ENCODE data around the gene SHISA5. TPM values are rescaled to one million over a fixed set of nuclear protein-coding genes. Genes with fewer than 3 reads are reported as not detected.

SHISA5 gene
- total RNA-seq, 5 donors from 2014 or later (not counting 1 experiment from before 2014, with no cell fraction given) = 156 to 258 (median 217) TPM

- H3K27ac ChIP-seq (ENCODE audit: low read length) = no peak overlapping the region
- Mint-ChIP-seq H3K4me1 (peaks cover 24 to 28% (median 24%) of the 10 kb centered on the region in 3 donors), H3K4me3 (no peak overlapping the region), H3K27me3 (no peaks in the 10 kb centered on the region), H3K9me3 (no peaks in the 10 kb centered on the region), H3K36me3 (peaks cover 27% of the 10 kb centered on the region), H3K27ac (peak overlapping the region in 1 of 2 donors; percentile 1)
- ChIA-PET CTCF (interaction anchor here (0.6 to 1.4 kb wide), 2 partner anchors 15 to 51 kb away, joined by 4 to 7 read pairs; no protein-coding TSS in a partner anchor), POLR2A (no interaction called here)
- H3K9me3 ChIP-seq = no peaks in the 10 kb centered on the region
- H3K4me3 ChIP-seq (ENCODE audit: control insufficient read depth in 1 of 2, extremely low read depth in 1 of 2, low read length in 1 of 2) = no peak overlapping the region
- WGBS (ENCODE audit: insufficient coverage) = 100% methylated on average over 1 of the region's 1 CpG
- H3K27me3 ChIP-seq (replicated peaks in 1 of 2; ENCODE audit: control insufficient read depth in 2 of 2, extremely low read depth in 1 of 2, insufficient read depth in 2 of 2, low read length in 1 of 2) = no peaks in the 10 kb centered on the region
- no peak for DNase-seq
- H3K36me3 ChIP-seq (ENCODE audit: control insufficient read depth in 2 of 2, extremely low read depth in 1 of 2, insufficient read depth in 1 of 2, low read length in 1 of 2) = peaks cover 12 to 40% of the 10 kb centered on the region in 2 donors
- no peak for ATAC-seq (replicated peaks in 1 of 4)
- H3K4me1 ChIP-seq (ENCODE audit: control insufficient read depth in 1 of 2, extremely low read depth in 1 of 2, insufficient read depth in 2 of 2, low read length in 2 of 2) = peaks cover 8 to 12% of the 10 kb centered on the region in 2 experiments
Measured at GRCh38 chr3:48451270-48451669, 52.7 kb downstream of the SHISA5 start.

GRCh38 chr3:48446425-48447193, 57.4 kb downstream of the SHISA5 start, which contains the start of gene ATRIP:
ATRIP (plus strand) TSS chr3:48446737; CDS start chr3:48446846, 109 bp downstream.
- Histone ChIP-seq H3K27me3 (replicated peaks in 1 of 2; ENCODE audit: control insufficient read depth in 2 of 2, extremely low read depth in 1 of 2, insufficient read depth in 2 of 2, low read length in 1 of 2) (no peaks in the 10 kb centered on the region), H3K4me3 (ENCODE audit: control insufficient read depth in 1 of 2, extremely low read depth in 1 of 2, low read length in 1 of 2) (peak within 1 kb of the TSS; percentile 83 to 90), H3K4me1 (ENCODE audit: control insufficient read depth in 1 of 2, extremely low read depth in 1 of 2, insufficient read depth in 2 of 2, low read length in 2 of 2) (peaks cover 16 to 30% of the 10 kb centered on the region in 2 experiments), H3K36me3 (ENCODE audit: control insufficient read depth in 2 of 2, extremely low read depth in 1 of 2, insufficient read depth in 1 of 2, low read length in 1 of 2) (peaks cover 10 to 35% of the 10 kb centered on the region in 2 donors), H3K9me3 (no peaks in the 10 kb centered on the region), H3K27ac (ENCODE audit: low read length) (peak within 1 kb of the TSS; percentile 74)
- Mint-ChIP-seq H3K27me3 (no peaks in the 10 kb centered on the region), H3K36me3 (peaks cover 7% of the 10 kb centered on the region), H3K27ac (peak within 1 kb of the TSS; percentile 85 to 86), H3K4me3 (peak within 1 kb of the TSS; percentile 83 to 97 (median 84)), H3K4me1 (peaks cover 39 to 49% (median 45%) of the 10 kb centered on the region in 3 donors), H3K9me3 (no peaks in the 10 kb centered on the region)
- ChIA-PET POLR2A (interaction anchor here in 1 of 2 donors (0.6 kb wide), 1 partner anchor 146 kb away, joined by 4 read pairs; the partner anchor contains the start of gene NME6), CTCF (interaction anchor here (0.5 to 2.4 kb wide), 5 partner anchors 10 to 62 kb away, joined by 3 to 27 read pairs (median 3); no protein-coding TSS in a partner anchor)
- DNase-seq = peak; percentile 60 to 91 (median 77)
- ATAC-seq (replicated peaks in 1 of 4) = peak; percentile 98
- under 1% methylated on average over 91 of the region's 91 CpGs for WGBS (ENCODE audit: insufficient coverage)

GRCh38 chr3:48446043-48446424, 57.9 kb downstream of the SHISA5 start:
- peaks cover 7 to 34% of the 10 kb centered on the region in 2 donors for H3K36me3 ChIP-seq (ENCODE audit: control insufficient read depth in 2 of 2, extremely low read depth in 1 of 2, insufficient read depth in 1 of 2, low read length in 1 of 2)
- DNase-seq (no peak), ATAC-seq (replicated peaks in 1 of 4) (peak in 2 of 4 experiments; percentile 6)
- peaks cover 20 to 36% of the 10 kb centered on the region in 2 experiments for H3K4me1 ChIP-seq (ENCODE audit: control insufficient read depth in 1 of 2, extremely low read depth in 1 of 2, insufficient read depth in 2 of 2, low read length in 2 of 2)
- ChIA-PET POLR2A (interaction anchor here in 1 of 2 donors (0.6 kb wide), 1 partner anchor 145 kb away, joined by 4 read pairs; the partner anchor contains the start of gene NME6), CTCF (interaction anchor here (0.5 to 2.4 kb wide), 6 partner anchors 10 to 62 kb away, joined by 3 to 27 read pairs (median 4); no protein-coding TSS in a partner anchor)
- peak overlapping the region; percentile 76 to 97 (median 84) for H3K4me3 Mint-ChIP-seq
- H3K9me3 Mint-ChIP-seq = no peaks in the 10 kb centered on the region
- 23% methylated on average over 4 of the region's 6 CpGs for whole genome bisulfite sequencing (ENCODE audit: insufficient coverage)
- H3K27me3 ChIP-seq (replicated peaks in 1 of 2; ENCODE audit: control insufficient read depth in 2 of 2, extremely low read depth in 1 of 2, insufficient read depth in 2 of 2, low read length in 1 of 2) = no peaks in the 10 kb centered on the region
- peak overlapping the region; percentile 74 for H3K27ac ChIP-seq (ENCODE audit: low read length)
- peak overlapping the region; percentile 83 to 90 for H3K4me3 ChIP-seq (ENCODE audit: control insufficient read depth in 1 of 2, extremely low read depth in 1 of 2, low read length in 1 of 2)
- peak overlapping the region; percentile 85 to 86 for H3K27ac Mint-ChIP-seq
- no peaks in the 10 kb centered on the region for H3K9me3 ChIP-seq
- H3K27me3 Mint-ChIP-seq = no peaks in the 10 kb centered on the region
- H3K4me1 Mint-ChIP-seq = peaks cover 44 to 52% (median 47%) of the 10 kb centered on the region in 3 donors
- H3K36me3 Mint-ChIP-seq = peaks cover 7% of the 10 kb centered on the region

GRCh38 chr3:48445277-48445882, 58.6 kb downstream of the SHISA5 start:
- no peaks in the 10 kb centered on the region for H3K27me3 Mint-ChIP-seq

GRCh38 chr3:48441940-48442339, 62.0 kb downstream of the SHISA5 start:
- no peaks in the 10 kb centered on the region for H3K27me3 ChIP-seq (replicated peaks in 1 of 2; ENCODE audit: control insufficient read depth in 2 of 2, extremely low read depth in 1 of 2, insufficient read depth in 2 of 2, low read length in 1 of 2)
- no peaks in the 10 kb centered on the region for H3K9me3 ChIP-seq
- Mint-ChIP-seq H3K27ac (peak overlapping the region; percentile 98 to 99), H3K4me1 (peaks cover 38 to 53% (median 47%) of the 10 kb centered on the region in 3 donors), H3K36me3 (peaks cover 10% of the 10 kb centered on the region), H3K27me3 (no peaks in the 10 kb centered on the region), H3K9me3 (no peaks in the 10 kb centered on the region), H3K4me3 (peak overlapping the region; percentile 81 to 96 (median 89))
- CTCF ChIA-PET = interaction anchor here in 1 of 2 donors (0.7 kb wide), 1 partner anchor 40 kb away, joined by 5 read pairs; no protein-coding TSS in a partner anchor
- peaks cover 5 to 34% of the 10 kb centered on the region in 2 donors for H3K36me3 ChIP-seq (ENCODE audit: control insufficient read depth in 2 of 2, extremely low read depth in 1 of 2, insufficient read depth in 1 of 2, low read length in 1 of 2)
- POLR2A ChIA-PET = interaction anchor here (0.7 kb wide), 3 partner anchors 116 to 1440 kb away, joined by 4 to 16 read pairs (median 6); no protein-coding TSS in a partner anchor
- WGBS (ENCODE audit: insufficient coverage) = 74% methylated on average over 3 of the region's 6 CpGs
- peak overlapping the region in 1 of 2 donors; percentile 90 for H3K4me3 ChIP-seq (ENCODE audit: control insufficient read depth in 1 of 2, extremely low read depth in 1 of 2, low read length in 1 of 2)
- H3K27ac ChIP-seq (ENCODE audit: low read length) = peak overlapping the region; percentile 93
- DNase-seq (no peak), ATAC-seq (replicated peaks in 1 of 4) (no peak)
- peaks cover 20 to 46% of the 10 kb centered on the region in 2 experiments for H3K4me1 ChIP-seq (ENCODE audit: control insufficient read depth in 1 of 2, extremely low read depth in 1 of 2, insufficient read depth in 2 of 2, low read length in 2 of 2)

More at GRCh38 chr3:48445277-48445882, 58.6 kb downstream of the SHISA5 start:
- Histone ChIP-seq H3K4me3 (ENCODE audit: control insufficient read depth in 1 of 2, extremely low read depth in 1 of 2, low read length in 1 of 2) (no peak overlapping the region), H3K4me1 (ENCODE audit: control insufficient read depth in 1 of 2, extremely low read depth in 1 of 2, insufficient read depth in 2 of 2, low read length in 2 of 2) (peaks cover 23 to 42% of the 10 kb centered on the region in 2 experiments), H3K36me3 (ENCODE audit: control insufficient read depth in 2 of 2, extremely low read depth in 1 of 2, insufficient read depth in 1 of 2, low read length in 1 of 2) (peaks cover 5 to 34% of the 10 kb centered on the region in 2 donors), H3K9me3 (no peaks in the 10 kb centered on the region), H3K27ac (ENCODE audit: low read length) (peak overlapping the region; percentile 34), H3K27me3 (replicated peaks in 1 of 2; ENCODE audit: control insufficient read depth in 2 of 2, extremely low read depth in 1 of 2, insufficient read depth in 2 of 2, low read length in 1 of 2) (no peaks in the 10 kb centered on the region)
- peaks cover 10% of the 10 kb centered on the region for H3K36me3 Mint-ChIP-seq
- WGBS (ENCODE audit: insufficient coverage) = 82% methylated on average over 4 of the region's 6 CpGs
- peak overlapping the region; percentile 85 to 86 for H3K27ac Mint-ChIP-seq
- ChIA-PET CTCF (interaction anchor here (0.6 to 2.4 kb wide), 4 partner anchors 9 to 44 kb away, joined by 4 to 27 read pairs (median 5); no protein-coding TSS in a partner anchor), POLR2A (interaction anchor here in 1 of 2 donors (0.6 kb wide), 1 partner anchor 9 kb away, joined by 3 read pairs; no protein-coding TSS in a partner anchor)
- no peaks in the 10 kb centered on the region for H3K9me3 Mint-ChIP-seq
- DNase-seq (no peak), ATAC-seq (replicated peaks in 1 of 4) (no peak)
- H3K4me3 Mint-ChIP-seq = peak overlapping the region; percentile 76 to 97 (median 84)
- peaks cover 44 to 52% (median 52%) of the 10 kb centered on the region in 3 donors for H3K4me1 Mint-ChIP-seq
